ENCODE results near the gene RBM3. TPM values are rescaled to one million over a fixed set of nuclear protein-coding genes. Genes with fewer than 3 reads are reported as not detected.

The RBM3 gene
- total RNA-seq, 2 experiments from 2014 or later = 351 to 377 TPM

GRCh38 chrX:48598614-48599013, 24.3 kb downstream of the RBM3 start:
- Mint-ChIP-seq H3K27ac (peak overlapping the region; percentile 100), H3K4me3 (no peak overlapping the region), H3K36me3 (ENCODE audit: low read depth) (peaks cover 27% of the 10 kb centered on the region), H3K4me1 (ENCODE audit: low read depth) (peaks cover 15% of the 10 kb centered on the region), H3K9me3 (no peaks in the 10 kb centered on the region), H3K27me3 (no peaks in the 10 kb centered on the region)
- DNase-seq (peak in 1 of 14 experiments; percentile 35), ATAC-seq (ENCODE audit: poor library complexity) (no peak)
- POLR2A ChIA-PET = interaction anchor here (0.7 to 1.7 kb wide), 7 partner anchors 24 to 578 kb away, joined by 3 to 27 read pairs (median 4); partner anchors contain the start of genes RBM3, TBC1D25 and ZNF630
- intact Hi-C loops (cut with DNase I, micrococcal nuclease) = loop anchor here (2.0 to 5.0 kb wide), 4 partner anchors 76 to 359 kb away; partner anchors contain the start of genes EBP (in 1 of the 2), FTSJ1 (in 1 of the 2) and OTUD5 (in 1 of the 2)
- Histone ChIP-seq H3K27ac (ENCODE audit: low read depth in 1 of 2, low read length in 2 of 2) (no peak overlapping the region), H3K36me3 (ENCODE audit: insufficient read depth, low read length) (peaks cover 27% of the 10 kb centered on the region), H3K4me3 (ENCODE audit: low read length) (no peak overlapping the region), H3K4me1 (ENCODE audit: insufficient read depth, low read length) (peaks cover 19% of the 10 kb centered on the region), H3K9me3 (ENCODE audit: control insufficient read depth in 1 of 2, insufficient read depth in 1 of 2, low read length in 2 of 2) (no peaks in the 10 kb centered on the region), H3K27me3 (ENCODE audit: control insufficient read depth in 1 of 2, insufficient read depth in 2 of 2, low read length in 2 of 2) (no peaks in the 10 kb centered on the region)
- CTCF ChIA-PET = no interaction called here
- no peak for TF ChIP-seq CTCF (IDR thresholded peaks at IDR 0.05)

GRCh38 chrX:48599341-48599740, 25.1 kb downstream of the RBM3 start:
- H3K9me3 ChIP-seq (ENCODE audit: control insufficient read depth in 1 of 2, insufficient read depth in 1 of 2, low read length in 2 of 2) = no peaks in the 10 kb centered on the region
- no peak for DNase-seq
- peaks cover 19% of the 10 kb centered on the region for H3K4me1 ChIP-seq (ENCODE audit: insufficient read depth, low read length)
- Mint-ChIP-seq H3K36me3 (ENCODE audit: low read depth) (peaks cover 32% of the 10 kb centered on the region), H3K9me3 (no peaks in the 10 kb centered on the region), H3K27me3 (no peaks in the 10 kb centered on the region), H3K27ac (peak overlapping the region; percentile 9), H3K4me1 (ENCODE audit: low read depth) (peaks cover 15% of the 10 kb centered on the region), H3K4me3 (no peak overlapping the region)
- TF ChIP-seq CTCF (IDR thresholded peaks at IDR 0.05) = no peak
- ATAC-seq (ENCODE audit: poor library complexity) = no peak
- peaks cover 29% of the 10 kb centered on the region for H3K36me3 ChIP-seq (ENCODE audit: insufficient read depth, low read length)
- intact Hi-C loops (cut with DNase I, micrococcal nuclease) = loop anchor here (2.0 to 5.0 kb wide), 4 partner anchors 75 to 358 kb away; partner anchors contain the start of genes EBP (in 1 of the 2), FTSJ1 (in 1 of the 2) and OTUD5 (in 1 of the 2)
- ChIA-PET POLR2A (interaction anchor here (1.7 kb wide), 1 partner anchor 25 kb away, joined by 27 read pairs; the partner anchor contains the start of gene RBM3), CTCF (no interaction called here)
- H3K27ac ChIP-seq (ENCODE audit: low read depth in 1 of 2, low read length in 2 of 2) = no peak overlapping the region
- H3K27me3 ChIP-seq (ENCODE audit: control insufficient read depth in 1 of 2, insufficient read depth in 2 of 2, low read length in 2 of 2) = no peaks in the 10 kb centered on the region
- no peak overlapping the region for H3K4me3 ChIP-seq (ENCODE audit: low read length)

- peaks cover 37% of the 10 kb centered on the region for H3K36me3 Mint-ChIP-seq (ENCODE audit: low read depth)
- ChIA-PET CTCF (no interaction called here), POLR2A (no interaction called here)
- Histone ChIP-seq H3K36me3 (ENCODE audit: insufficient read depth, low read length) (peaks cover 32% of the 10 kb centered on the region), H3K27ac (ENCODE audit: low read depth in 1 of 2, low read length in 2 of 2) (no peak overlapping the region), H3K4me3 (ENCODE audit: low read length) (no peak overlapping the region), H3K27me3 (ENCODE audit: control insufficient read depth in 1 of 2, insufficient read depth in 2 of 2, low read length in 2 of 2) (no peaks in the 10 kb centered on the region), H3K9me3 (ENCODE audit: control insufficient read depth in 1 of 2, insufficient read depth in 1 of 2, low read length in 2 of 2) (no peaks in the 10 kb centered on the region), H3K4me1 (ENCODE audit: insufficient read depth, low read length) (peaks cover 19% of the 10 kb centered on the region)
- H3K4me3 Mint-ChIP-seq = no peak overlapping the region
- H3K4me1 Mint-ChIP-seq (ENCODE audit: low read depth) = peaks cover 15% of the 10 kb centered on the region
- no peaks in the 10 kb centered on the region for H3K9me3 Mint-ChIP-seq
- no peak for DNase-seq
- ATAC-seq (ENCODE audit: poor library complexity) = no peak
- no peak for TF ChIP-seq CTCF (IDR thresholded peaks at IDR 0.05)
- H3K27ac Mint-ChIP-seq = no peak overlapping the region
- no peaks in the 10 kb centered on the region for H3K27me3 Mint-ChIP-seq
- intact Hi-C loops (cut with DNase I, micrococcal nuclease) = no loop called here
Measured at GRCh38 chrX:48600226-48600625, 25.9 kb downstream of the RBM3 start.

All from CD4-positive, alpha-beta T cell (primary cell).